Right atrium auricular region (tissue), 2 donors: ENCODE data around the gene TUBGCP6. TPM values are rescaled to one million over a fixed set of nuclear protein-coding genes. Genes with fewer than 3 reads are reported as not detected.
A peak's percentile ranks its signal among the peaks of the same experiment; 100 is the strongest.

ENCODE experiments used
- DNase-seq: peaks from one replicate; pipeline ENCODE4 v3.0.0-alpha.2; 2019; ENCODE audit warnings: low spot score
- H3K27ac ChIP-seq, 2 donors: fragments of 200-600 bp; sonication (generic); 1 replicate in 1 of 2; 2 replicates in 1 of 2; pipeline ENCODE4 v1.5.1; 2016 to 2019
- H3K27me3 ChIP-seq, 2 donors: fragments of 200-600 bp; sonication (generic); one replicate each; pipeline versions ENCODE4 v1.5.1 to v1.6.0; 2017 to 2019
- H3K36me3 ChIP-seq: fragments of 200-600 bp; sonication (generic); one replicate; pipeline ENCODE4 v1.5.1; 2016
- H3K4me1 ChIP-seq, 2 donors: fragments of 200-600 bp; sonication (generic); one replicate each; pipeline versions ENCODE4 v1.5.1 to v1.6.0; 2017 to 2019
- H3K4me3 ChIP-seq, 2 donors: fragments of 200-600 bp; sonication (generic); 1 replicate in 1 of 2; 2 replicates in 1 of 2; pipeline ENCODE4 v1.5.1; 2017 to 2019; ENCODE audit warnings: mild to moderate bottlenecking in 1 of 2, moderate library complexity in 1 of 2
- H3K9me3 ChIP-seq, 2 donors: fragments of 200-600 bp; sonication (generic); one replicate each; pipeline ENCODE4 v1.5.1; 2019
- total RNA-seq, 2 donors: library from RNA; depleted of rRNA; stranded (reverse); fragments of >200 nt; gene quantifications; one replicate each; pipeline ENCODE4 v1.1.0, GENCODE V29; 2016
- TF ChIP-seq, protein P1 (sequence below), 2 donors: fragments of 200-600 bp; sonication (generic); IDR thresholded peaks; one replicate each; pipeline ENCODE4 v1.5.1; 2019; ENCODE audit warnings: antibody characterized with exemption in 2 of 2

Gene TUBGCP6
- total RNA-seq, 2 donors from 2014 or later = 19.5 to 22.1 TPM

- H3K4me1 ChIP-seq = peaks cover 0 to 55% of the 10 kb centered on the region in 2 donors
- DNase-seq = no peak
- H3K27ac ChIP-seq = no peak overlapping the region
- no peak overlapping the region for H3K4me3 ChIP-seq
- no peaks in the 10 kb centered on the region for H3K27me3 ChIP-seq
- no peaks in the 10 kb centered on the region for H3K9me3 ChIP-seq
- TF ChIP-seq, protein P1, sequence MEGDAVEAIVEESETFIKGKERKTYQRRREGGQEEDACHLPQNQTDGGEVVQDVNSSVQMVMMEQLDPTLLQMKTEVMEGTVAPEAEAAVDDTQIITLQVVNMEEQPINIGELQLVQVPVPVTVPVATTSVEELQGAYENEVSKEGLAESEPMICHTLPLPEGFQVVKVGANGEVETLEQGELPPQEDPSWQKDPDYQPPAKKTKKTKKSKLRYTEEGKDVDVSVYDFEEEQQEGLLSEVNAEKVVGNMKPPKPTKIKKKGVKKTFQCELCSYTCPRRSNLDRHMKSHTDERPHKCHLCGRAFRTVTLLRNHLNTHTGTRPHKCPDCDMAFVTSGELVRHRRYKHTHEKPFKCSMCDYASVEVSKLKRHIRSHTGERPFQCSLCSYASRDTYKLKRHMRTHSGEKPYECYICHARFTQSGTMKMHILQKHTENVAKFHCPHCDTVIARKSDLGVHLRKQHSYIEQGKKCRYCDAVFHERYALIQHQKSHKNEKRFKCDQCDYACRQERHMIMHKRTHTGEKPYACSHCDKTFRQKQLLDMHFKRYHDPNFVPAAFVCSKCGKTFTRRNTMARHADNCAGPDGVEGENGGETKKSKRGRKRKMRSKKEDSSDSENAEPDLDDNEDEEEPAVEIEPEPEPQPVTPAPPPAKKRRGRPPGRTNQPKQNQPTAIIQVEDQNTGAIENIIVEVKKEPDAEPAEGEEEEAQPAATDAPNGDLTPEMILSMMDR (IDR thresholded peaks at IDR 0.05) = no peak
- H3K36me3 ChIP-seq = no peaks in the 10 kb centered on the region
Measured at GRCh38 chr22:50247748-50248147, 2.9 kb upstream of the TUBGCP6 start.

DNA sequence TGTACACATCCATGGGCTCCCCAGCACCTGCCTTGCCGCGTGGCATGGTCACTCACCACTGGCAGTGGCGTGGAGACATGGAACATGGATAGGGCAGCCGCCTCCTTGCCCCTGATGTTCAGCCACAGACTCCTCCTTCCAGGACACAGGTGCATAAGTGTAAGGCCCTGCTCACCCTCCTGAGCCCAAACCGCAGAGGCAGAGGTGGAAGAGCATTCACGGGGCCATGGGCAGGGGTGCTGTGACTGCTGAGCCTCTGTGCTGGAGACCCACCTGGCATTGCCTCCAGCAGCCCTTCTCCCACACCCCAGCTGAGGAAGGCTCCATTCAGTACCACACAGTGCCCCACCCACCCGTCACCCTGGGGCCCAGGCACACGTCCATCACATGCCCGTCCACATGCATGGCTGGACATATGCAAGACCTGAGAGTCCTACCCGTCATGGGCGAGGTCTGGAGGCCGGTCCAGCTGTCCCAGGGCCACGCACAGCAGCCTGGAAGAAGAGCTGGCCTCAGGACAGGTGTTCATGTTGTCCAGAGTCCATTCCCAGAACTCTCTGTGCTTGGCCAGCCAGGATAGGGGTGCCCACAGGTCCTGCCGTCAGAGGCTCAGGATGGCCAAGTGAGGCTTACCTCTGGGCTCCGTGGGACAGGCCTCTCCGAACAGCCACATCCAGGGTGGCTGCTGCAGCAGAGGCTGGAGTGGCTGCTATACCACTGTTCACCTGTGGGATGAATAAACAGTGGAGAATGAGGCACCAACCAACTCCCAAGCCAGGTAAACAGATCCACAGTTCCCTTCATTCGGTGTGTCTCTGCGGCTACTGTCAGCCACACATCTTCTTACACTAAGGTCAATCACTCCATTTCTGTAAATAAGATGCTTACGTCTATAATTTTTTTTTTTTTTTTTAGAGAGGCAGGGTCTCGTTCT lies 1.7 kb upstream of the TUBGCP6 start:
- no peak for DNase-seq
- Histone ChIP-seq H3K4me3 (no peak overlapping the region), H3K27me3 (no peaks in the 10 kb centered on the region), H3K36me3 (no peaks in the 10 kb centered on the region), H3K4me1 (peaks cover 0 to 61% of the 10 kb centered on the region in 2 donors), H3K27ac (no peak overlapping the region), H3K9me3 (no peaks in the 10 kb centered on the region)
- TF ChIP-seq, protein P1 (IDR thresholded peaks at IDR 0.05) = no peak

GRCh38 chr22:50245214-50246072 lies 620 bp upstream of the TUBGCP6 start:
- Histone ChIP-seq H3K27me3 (no peaks in the 10 kb centered on the region), H3K4me1 (peaks cover 0 to 63% of the 10 kb centered on the region in 2 donors), H3K4me3 (peak overlapping the region; percentile 73 to 96), H3K9me3 (no peaks in the 10 kb centered on the region), H3K27ac (peak overlapping the region; percentile 88 to 89), H3K36me3 (peaks cover 2% of the 10 kb centered on the region)
- TF ChIP-seq, protein P1 (IDR thresholded peaks at IDR 0.05) = no peak
- no peak for DNase-seq

GRCh38 chr22:50243685-50244419 lies 971 bp downstream of the TUBGCP6 start:
- Histone ChIP-seq H3K36me3 (peaks cover 15% of the 10 kb centered on the region), H3K9me3 (no peaks in the 10 kb centered on the region), H3K27me3 (no peaks in the 10 kb centered on the region), H3K4me1 (peaks cover 0 to 50% of the 10 kb centered on the region in 2 donors), H3K27ac (peak overlapping the region; percentile 88 to 89), H3K4me3 (peak overlapping the region; percentile 73 to 96)
- TF ChIP-seq, protein P1 (IDR thresholded peaks at IDR 0.05) = no peak
- DNase-seq = no peak

DNA sequence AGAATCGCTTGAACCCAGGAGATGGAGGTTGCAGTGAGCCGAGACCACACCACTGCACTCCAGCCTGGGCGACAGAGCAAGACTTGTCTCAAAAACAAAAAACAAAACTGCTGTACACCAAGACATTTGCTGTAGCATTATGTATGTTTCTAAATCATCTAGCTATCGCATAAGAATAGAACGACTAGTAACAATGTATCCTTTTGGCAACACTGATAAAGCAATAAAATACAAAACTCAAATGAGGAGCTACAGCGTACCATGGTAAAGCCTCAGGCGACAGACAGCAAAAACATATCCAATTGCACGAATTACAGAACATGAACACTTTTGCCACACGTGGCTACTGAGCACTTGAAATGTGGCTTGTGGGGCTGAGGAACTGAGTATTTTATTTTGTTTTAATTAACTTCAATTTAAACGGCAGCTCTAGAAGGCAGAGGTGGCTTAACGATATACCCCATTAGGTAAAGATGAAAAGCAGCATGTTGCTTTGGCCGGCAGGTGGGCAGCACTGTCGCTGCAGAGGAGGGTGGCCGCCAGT lies 2.3 kb downstream of the TUBGCP6 start:
- DNase-seq = no peak
- Histone ChIP-seq H3K9me3 (no peaks in the 10 kb centered on the region), H3K27me3 (no peaks in the 10 kb centered on the region), H3K27ac (no peak overlapping the region), H3K36me3 (peaks cover 16% of the 10 kb centered on the region), H3K4me1 (peaks cover 0 to 50% of the 10 kb centered on the region in 2 donors), H3K4me3 (peak overlapping the region; percentile 6 to 96)
- TF ChIP-seq, protein P1 (IDR thresholded peaks at IDR 0.05) = no peak
